ENCODE data around the gene PLEKHA7.
"Not testable (repeated sequence)": the region's sequence is repeated elsewhere in the genome, so short reads cannot be mapped to it uniquely, and the experiment has no call there.

The PLEKHA7 gene

GRCh38 chr11:16912692-16913111 is 101.5 kb downstream of the PLEKHA7 start:
- no peak for DNase-seq (ENCODE audit: low read depth in 2 of 2)

- DNase-seq (ENCODE audit: low read depth in 2 of 2): no peak
Observed at GRCh38 chr11:16911658-16912057, 102.6 kb downstream of the PLEKHA7 start.

DNA sequence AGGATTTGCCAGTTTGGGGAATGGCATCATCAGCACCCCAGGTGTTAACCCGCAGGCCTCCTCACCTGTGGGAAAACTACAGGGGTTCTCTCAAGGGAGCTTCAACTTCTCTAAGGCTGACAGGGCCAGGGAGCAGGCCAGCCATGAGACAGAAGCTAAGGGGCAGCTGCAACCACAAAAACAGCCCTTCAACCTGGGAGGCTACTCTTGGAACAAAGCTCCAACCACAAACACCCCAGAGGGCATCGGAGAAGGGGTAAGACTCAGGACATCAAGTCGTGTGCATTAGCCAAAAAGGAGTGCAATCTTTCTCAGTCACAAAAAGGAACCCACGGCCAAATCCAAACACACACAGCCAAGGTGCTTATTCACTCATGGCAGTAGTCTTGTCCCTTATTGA is 103.0 kb downstream of the PLEKHA7 start:
- no peak for DNase-seq (ENCODE audit: low read depth in 2 of 2)

DNA sequence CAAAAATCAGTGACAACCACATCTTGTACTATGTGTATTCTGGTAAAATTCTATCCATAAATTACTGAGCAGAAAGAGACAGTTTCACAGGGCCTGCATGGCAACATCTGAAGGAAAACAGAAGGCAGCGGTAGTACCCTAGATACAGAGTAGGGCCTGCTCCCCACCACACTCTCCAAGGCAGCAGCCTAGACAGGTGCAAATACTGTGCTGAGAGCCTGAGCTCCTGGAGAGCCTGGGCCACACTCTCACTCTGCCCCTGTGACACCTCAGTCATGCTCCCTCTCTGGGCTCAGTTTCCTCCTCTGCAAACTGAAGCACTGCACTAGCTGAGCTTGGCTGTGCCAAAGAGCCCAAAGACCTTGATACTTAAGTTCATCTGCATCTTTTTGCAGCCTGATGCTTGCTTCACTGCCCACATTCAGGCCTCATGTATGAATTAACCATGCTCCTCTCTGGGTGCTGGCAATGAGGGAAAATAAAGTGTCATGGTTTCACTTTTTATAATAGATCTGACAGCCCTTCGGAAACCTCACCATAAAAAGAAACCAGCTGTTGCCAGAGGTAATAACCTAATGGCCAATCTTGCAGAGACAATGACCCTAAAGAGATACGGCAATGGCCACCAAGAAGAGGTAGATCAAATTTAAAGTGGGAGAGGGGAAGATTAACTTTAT is 104.7 kb downstream of the PLEKHA7 start:
- no peak for DNase-seq (ENCODE audit: low read depth in 2 of 2)

GRCh38 chr11:16905375-16905774 is 108.8 kb downstream of the PLEKHA7 start:
- no peak for DNase-seq (ENCODE audit: low read depth in 2 of 2)

GRCh38 chr11:16904761-16905160 is 109.5 kb downstream of the PLEKHA7 start:
- not testable (repeated sequence) for DNase-seq (ENCODE audit: low read depth in 2 of 2)

- no peak for DNase-seq (ENCODE audit: low read depth in 2 of 2)
Observed at GRCh38 chr11:16902781-16903378, 111.3 kb downstream of the PLEKHA7 start.

- DNase-seq (ENCODE audit: low read depth in 2 of 2): no peak
Observed at GRCh38 chr11:16902182-16902581, 112.0 kb downstream of the PLEKHA7 start.

- DNase-seq (ENCODE audit: low read depth in 2 of 2): no peak
Observed at GRCh38 chr11:16900491-16900890, 113.7 kb downstream of the PLEKHA7 start.

DNA sequence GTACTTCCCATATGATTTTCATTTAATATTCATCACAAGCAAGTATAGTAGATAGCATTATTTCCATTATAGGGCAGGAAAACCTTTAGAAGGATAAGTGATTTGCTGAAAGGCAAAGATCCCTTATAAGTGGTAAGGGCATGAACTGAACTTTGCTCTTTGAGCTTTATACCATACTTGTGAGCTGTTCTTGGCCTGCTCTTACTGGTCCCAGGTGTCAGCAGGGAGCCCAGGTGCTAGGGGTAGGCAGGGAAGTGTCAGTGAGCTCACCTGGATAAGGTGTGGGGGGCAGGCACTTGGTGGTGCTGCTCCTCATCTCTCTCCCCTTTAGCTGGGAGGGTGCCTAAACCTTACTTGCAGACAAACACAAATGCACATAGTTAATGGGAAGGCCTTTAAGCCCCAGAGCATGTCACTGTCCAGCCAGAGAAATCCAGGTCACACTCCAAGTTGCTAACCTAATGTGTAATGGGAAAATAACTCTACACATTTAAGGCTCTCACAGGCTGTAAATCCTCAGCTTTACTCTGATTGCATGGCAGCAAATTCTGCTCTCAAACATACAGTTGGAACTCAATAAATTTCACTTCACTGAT is 114.4 kb downstream of the PLEKHA7 start:
- DNase-seq (ENCODE audit: low read depth in 2 of 2): no peak

- DNase-seq (ENCODE audit: low read depth in 2 of 2): no peak
Observed at GRCh38 chr11:16898274-16898985, 115.8 kb downstream of the PLEKHA7 start.

- no peak for DNase-seq (ENCODE audit: low read depth in 2 of 2)
Observed at GRCh38 chr11:16897470-16898061, 116.6 kb downstream of the PLEKHA7 start.

DNA sequence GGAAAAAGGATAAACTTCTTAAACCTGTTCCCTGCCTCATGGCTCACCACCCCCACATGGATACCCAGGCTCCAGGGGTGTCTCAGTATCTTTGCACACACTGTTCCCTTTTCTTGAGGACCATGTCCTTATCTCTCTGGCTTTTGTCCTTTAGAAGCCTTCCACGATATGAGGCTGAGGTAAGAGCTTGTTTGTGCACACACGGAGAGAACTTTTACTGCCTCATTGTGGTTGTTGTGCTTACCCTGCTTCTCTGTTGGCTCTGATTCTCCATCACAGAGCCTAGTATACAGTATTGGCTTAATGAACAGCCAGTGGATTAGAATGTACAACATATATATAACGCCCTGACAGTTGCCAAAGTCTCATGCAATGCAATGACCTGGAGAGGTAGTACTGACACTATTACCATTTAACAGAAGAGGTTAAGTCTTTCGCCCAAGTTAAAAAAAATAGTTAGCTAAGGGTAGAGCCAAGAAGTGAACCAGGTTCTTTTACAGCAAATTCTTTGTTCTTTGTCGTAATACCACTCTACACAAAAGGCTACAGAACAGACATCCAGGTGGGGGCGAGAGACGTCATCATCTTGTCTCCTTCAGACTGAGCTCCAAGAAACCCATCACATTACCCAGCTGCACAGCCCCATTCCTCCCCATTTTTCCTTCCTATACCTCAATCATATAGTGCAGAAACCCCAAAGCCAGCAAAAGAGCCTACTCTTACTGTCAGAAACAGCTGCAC is 117.3 kb downstream of the PLEKHA7 start:
- DNase-seq (ENCODE audit: low read depth in 2 of 2): no peak

- no peak for DNase-seq (ENCODE audit: low read depth in 2 of 2)
Observed at GRCh38 chr11:16895306-16895705, 118.9 kb downstream of the PLEKHA7 start.

- no peak for DNase-seq (ENCODE audit: low read depth in 2 of 2)
Observed at GRCh38 chr11:16893456-16894066, 120.7 kb downstream of the PLEKHA7 start.

DNA sequence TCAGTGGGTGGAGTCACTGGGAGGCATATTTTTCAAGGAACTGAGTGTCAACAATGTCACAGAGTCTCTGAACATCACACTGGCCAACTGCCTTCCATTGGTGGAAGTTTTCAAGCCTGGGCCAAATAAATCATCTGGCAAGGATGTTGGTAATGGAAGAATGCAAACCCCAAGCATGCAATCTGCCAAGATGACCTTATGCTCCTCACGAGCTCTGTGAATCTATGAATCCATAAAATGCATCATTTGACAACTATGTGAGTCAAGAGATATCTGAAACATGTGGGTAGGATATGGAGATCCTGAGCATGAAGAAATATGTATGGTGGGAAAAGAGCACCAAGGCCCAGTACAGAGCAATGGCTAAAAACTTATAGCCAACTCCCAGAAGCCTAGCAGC is 122.2 kb downstream of the PLEKHA7 start:
- no peak for DNase-seq (ENCODE audit: low read depth in 2 of 2)

DNA sequence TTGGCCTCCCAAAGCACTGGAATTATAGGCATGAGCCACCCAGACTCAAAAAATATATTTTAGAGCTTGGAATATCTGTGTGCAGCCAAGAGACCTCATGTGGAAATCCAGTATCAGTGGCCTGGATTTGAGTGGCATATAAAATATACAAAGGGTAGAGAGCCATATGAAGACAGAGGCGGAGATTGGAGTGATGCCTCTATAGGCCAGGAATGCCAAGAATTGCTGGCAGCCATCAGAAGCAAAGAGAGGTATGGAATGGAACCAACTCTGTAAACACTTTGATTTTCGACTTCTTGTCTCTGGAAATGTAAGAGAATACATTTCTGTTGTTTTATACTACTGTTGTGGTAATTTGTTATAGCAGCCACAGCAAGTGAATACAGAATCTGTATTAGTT is 123.0 kb downstream of the PLEKHA7 start:
- no peak for DNase-seq (ENCODE audit: low read depth in 2 of 2)

GRCh38 chr11:16890442-16890841 is 123.8 kb downstream of the PLEKHA7 start:
- DNase-seq (ENCODE audit: low read depth in 2 of 2): no peak

GRCh38 chr11:16889905-16890304 is 124.3 kb downstream of the PLEKHA7 start:
- no peak for DNase-seq (ENCODE audit: low read depth in 2 of 2)

GRCh38 chr11:16889010-16889409 is 125.2 kb downstream of the PLEKHA7 start:
- DNase-seq (ENCODE audit: low read depth in 2 of 2): not testable (repeated sequence)

DNA sequence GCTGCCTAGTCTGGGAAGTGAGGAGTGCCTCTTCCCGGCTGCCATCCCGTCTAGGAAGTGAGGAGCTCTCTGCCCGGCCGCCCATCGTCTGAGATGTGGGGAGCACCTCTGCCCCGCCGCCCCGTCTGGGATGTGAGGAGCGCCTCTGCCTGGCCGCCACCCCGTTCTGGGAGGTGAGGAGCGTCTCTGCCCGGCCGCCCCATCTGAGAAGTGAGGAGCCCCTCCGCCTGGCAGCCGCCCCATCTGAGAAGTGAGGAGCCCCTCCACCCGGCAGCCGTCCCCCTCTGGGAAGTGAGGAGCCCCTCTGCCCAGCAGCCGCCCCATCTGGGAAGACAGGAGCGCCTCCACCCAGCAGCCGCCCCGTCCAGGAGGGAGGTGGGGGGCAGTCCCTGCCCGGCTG is 126.3 kb downstream of the PLEKHA7 start:
- not testable (repeated sequence) for DNase-seq (ENCODE audit: low read depth in 2 of 2)

Measured in activated CD4-positive, alpha-beta T cell treated with anti-CD3 and anti-CD28 coated beads for 24 hours (primary cell).